GM18526 (cell line): Measurements from ENCODE around the gene KIF16B.

ENCODE experiments used
- POLR2A ChIP-seq: IDR thresholded peaks from 3 replicates; pipeline ENCODE4 v1.6.1; 2011; ENCODE audit not compliant: insufficient read length; ENCODE audit errors: extremely low read depth

The KIF16B gene

GRCh38 chr20:16417001-16417400 lies 156.2 kb downstream of the KIF16B start:
- TF ChIP-seq POLR2A: no peak

DNA sequence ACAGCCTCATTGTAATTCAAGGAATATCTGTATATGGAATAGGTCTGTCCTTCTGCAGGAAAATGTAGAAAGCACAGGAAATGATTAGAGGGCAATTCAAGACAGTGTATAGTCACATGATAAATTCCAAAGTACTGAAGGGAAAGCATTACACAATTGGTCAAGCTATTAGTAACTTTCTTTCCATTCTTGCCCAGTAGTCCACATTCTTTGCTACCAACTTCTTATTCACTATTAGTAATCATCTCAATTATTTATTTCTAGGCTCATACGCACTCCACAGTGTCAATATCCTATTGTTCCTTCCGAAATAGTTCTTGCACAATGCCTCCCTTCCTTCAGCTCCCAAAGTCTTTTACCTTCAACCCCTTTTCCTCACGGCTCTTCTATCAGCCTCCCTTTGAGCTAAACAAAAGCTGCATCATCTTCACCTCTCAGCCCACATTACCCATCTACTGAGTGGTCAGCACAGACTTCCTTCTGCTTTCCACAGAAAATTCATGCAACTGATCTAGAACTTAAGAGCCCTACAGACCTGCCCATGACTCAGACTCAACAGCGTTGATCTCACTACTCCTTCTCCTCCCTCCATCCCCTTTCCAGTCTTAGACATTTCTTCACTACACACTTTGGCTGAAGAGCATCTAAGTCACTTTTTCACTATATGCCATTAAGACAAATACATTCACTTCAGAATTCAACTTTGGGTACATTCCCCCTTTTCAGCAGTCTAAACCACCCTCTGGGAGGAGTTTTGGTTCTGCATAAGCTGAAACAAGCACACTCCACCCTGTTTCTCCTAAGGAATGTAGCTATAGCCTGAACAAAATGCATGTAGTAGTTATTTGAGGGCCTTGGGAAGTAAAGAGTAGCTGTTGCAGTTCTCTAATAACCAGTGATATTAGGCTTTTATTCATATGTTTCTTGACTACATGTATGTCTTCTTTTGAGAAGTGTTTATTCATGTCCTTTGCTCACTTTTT lies 157.9 kb downstream of the KIF16B start:
- no peak for TF ChIP-seq POLR2A

DNA sequence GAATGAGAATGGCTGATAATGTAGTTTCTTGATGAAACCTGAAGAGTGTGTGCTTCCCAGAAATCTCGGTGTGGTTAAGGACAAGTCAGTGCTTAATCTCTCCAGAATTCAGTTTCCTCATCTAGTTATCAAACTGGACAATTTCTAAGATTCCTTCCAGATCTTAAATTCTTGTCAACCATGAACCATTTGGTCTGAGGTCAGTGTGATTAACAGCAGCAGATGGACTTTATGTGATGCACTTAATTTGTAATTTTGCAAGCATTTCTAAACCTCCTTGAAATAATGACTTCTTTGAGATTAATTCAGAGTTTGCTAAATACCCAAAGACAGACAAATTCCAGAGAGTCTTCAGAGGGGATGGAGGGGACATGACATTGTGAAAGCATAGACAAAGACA lies 160.3 kb downstream of the KIF16B start:
- no peak for TF ChIP-seq POLR2A

DNA sequence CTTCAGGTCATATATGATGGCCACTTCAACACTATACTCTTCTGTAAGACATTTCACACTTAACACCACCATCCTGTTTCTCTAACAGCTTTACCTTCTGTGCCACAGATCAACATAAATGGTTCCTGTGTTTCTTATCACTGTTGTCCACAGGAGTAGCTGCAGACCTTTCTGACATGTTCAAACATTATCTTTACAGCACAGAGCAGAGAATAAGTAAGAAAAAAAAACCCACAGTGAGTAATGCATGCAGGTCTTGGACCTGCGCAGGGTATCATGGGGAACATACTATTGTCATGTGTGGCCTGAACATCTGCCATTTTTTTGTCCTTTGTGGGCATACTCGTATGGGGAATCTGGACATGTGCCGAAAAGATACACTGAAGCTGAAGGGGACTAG lies 161.9 kb downstream of the KIF16B start:
- no peak for TF ChIP-seq POLR2A

GRCh38 chr20:16410626-16411025 lies 162.6 kb downstream of the KIF16B start:
- TF ChIP-seq POLR2A: no peak

- TF ChIP-seq POLR2A: no peak
Observed at GRCh38 chr20:16408981-16409380, 164.3 kb downstream of the KIF16B start.

DNA sequence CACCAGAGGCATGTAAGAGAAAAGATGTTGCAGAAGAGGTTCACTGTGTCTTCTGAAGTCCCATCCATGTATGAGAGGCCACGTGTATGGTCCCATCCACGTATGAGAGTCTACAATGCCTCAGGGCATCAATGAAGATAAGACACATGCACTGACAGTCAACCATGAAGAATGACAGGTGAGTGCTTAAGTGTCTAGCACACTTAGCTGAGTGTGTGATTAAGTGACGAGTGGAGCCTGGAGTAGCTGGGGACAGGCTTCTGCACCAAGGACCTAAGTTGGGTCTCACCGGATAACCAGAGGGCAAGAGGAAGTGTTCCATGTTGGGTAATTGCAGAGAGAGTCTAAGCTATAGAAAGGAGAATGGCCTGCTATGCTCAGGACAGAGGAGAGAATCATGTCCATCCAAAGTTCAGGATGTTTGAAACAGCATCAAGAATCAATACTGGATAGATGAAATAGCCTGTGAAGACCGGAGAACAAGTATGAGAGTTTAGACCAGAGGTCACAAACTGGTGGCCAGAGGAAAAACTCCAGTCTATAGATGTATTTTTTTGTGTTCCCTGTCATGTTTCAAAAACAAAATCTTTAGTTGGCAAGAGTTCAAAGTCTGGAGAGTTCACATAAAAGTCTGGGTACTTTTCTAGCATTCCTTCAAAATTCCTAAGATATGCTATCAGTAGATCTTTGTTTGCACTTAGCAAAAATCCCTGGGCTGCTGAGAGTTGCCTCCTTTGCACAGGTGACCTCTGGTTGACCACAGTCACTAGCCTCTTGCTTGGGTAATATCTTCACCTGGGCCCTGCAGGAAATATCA lies 165.8 kb downstream of the KIF16B start:
- no peak for TF ChIP-seq POLR2A

GRCh38 chr20:16405254-16405653 lies 168.0 kb downstream of the KIF16B start:
- no peak for TF ChIP-seq POLR2A

DNA sequence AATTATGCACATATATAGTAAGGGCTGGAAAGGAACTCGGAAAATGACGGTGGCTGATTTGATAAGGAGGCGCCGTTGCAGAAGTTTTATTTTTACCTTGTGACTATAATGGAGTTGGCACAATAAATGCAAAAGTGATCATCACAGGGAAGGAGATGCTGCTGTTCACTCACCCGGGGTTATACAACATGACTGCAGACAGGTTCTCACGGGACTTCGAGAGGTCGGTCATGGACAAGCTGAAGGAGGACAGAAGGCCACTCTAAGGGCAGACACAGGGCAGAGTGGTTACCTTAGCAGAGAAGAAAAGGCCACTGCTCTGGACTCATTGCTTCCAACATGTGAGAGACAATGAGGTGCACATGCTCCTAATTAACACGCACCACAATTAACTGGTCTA lies 168.6 kb downstream of the KIF16B start:
- TF ChIP-seq POLR2A: no peak

DNA sequence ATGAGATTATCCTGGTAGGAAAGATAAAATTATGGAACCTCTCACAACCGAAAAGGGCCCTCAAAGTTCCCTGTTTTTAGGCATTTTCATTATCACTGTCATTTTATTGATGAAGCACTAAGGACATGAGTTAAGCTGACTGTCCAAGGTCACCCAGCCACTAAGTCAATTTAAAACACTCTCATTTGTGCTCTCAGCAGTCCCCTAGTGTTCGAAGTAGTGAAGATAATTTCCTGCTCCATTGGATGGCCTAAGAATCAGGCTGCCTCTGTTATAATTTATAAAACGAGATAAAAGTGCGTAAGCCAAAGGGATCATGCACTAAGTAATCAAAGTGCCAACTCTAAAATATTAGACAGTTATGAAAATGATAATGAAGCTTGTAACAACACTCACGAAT lies 169.1 kb downstream of the KIF16B start:
- TF ChIP-seq POLR2A: no peak

DNA sequence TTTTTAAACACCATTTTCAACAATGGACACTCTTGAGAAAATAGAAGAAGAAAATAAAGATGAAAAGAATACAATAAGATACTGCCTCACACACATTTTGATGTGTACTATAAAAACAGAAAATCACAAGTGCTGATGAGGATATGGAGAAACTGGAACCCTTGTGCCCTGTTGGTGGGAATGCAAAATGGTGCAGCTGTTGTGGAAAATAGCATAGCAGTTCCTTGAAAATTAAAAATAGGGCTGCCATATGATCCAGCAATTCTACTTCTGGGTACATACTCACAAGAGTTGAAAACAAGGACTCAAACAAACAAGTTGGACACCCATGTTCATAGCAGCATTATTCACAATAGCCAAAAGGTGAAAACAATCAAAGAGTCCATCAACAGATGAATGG lies 173.0 kb downstream of the KIF16B start:
- TF ChIP-seq POLR2A: no peak

DNA sequence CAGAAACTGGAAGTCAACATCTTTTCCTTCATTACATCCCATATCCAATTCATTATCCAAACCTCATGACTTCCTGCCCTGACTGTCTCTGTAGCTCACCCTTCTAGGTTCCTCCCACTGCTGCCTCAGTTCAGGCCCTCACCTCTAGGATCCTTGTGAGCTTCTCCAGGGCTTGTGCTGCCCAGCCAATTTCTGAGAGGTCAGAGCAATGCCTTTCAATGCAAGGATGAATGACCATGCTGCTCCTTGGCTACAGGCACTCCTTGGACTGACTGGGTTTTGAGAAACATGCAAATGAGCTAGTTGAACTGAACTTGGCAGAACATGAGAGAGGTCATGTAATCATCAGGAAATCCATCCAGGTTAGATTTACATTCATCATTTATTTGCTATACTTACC lies 173.4 kb downstream of the KIF16B start:
- no peak for TF ChIP-seq POLR2A

GRCh38 chr20:16397086-16397485 lies 176.2 kb downstream of the KIF16B start:
- TF ChIP-seq POLR2A: no peak

GRCh38 chr20:16395366-16395765 lies 177.9 kb downstream of the KIF16B start:
- TF ChIP-seq POLR2A: no peak

DNA sequence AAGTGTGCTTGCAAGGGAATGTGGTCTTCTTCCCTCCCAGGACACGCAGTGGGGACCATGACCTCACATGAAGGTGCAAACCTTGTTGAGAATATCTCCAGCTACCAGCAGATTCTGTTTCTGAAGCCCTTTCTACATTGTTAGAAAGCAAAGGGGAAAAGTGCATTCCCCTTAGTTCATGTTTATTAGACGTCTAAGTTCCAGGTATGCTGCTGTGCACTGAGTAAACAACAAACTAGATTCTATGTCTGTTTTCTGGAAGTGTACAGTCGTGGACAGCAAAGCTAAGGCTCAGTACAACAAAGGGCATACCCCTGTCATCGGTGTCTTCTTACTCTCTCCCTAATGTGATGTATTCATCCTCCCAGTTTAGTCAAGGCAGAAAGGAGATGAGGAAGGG lies 178.5 kb downstream of the KIF16B start:
- no peak for TF ChIP-seq POLR2A

DNA sequence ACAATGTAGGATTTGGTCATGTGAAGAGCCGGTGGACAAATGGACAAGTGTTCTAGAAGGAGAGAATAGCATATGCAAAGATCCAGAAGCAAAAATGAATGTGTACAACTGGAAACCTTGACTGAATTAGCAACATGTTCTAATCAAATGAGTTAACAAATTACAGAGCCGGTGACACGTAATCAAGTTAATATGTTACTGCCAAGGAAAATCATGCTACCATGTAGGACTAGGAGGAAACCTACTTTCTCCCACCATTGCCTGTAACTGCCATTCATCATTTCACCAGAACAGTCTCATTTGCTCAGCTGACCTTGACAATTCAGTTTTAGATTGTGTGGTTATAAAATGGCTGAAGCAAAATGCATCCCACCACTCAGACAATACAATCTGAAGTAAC lies 179.4 kb downstream of the KIF16B start:
- TF ChIP-seq POLR2A: no peak

DNA sequence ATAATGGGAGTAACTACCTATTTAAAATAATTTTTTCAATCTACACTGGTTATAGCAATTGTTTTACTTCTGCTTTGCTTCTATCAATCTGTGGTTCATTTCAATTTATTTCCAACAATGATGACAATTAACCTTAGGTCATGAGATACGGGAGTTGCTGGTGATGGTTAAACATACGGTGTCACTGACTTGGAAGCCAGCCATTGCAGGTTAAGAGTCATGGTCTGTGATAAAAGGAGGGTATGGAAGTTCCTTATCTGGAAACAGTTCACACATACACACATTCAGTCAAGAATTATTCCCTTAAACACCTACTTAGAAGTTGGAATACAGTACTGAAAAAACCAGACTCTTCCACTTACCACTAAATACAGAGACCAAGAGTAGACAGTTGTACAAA lies 180.0 kb downstream of the KIF16B start:
- no peak for TF ChIP-seq POLR2A

- no peak for TF ChIP-seq POLR2A
Observed at GRCh38 chr20:16392346-16392745, 180.9 kb downstream of the KIF16B start.
